ENCODE measurements around the gene ITSN2.

- no peak for TF ChIP-seq GATA2 (IDR thresholded peaks at IDR 0.05; ENCODE audit: low read depth, low read length)
- TF ChIP-seq GATA3 (IDR thresholded peaks at IDR 0.05; ENCODE audit: low read depth, low read length), result no peak
Measured at GRCh38 chr2:24239553-24239952, 120.8 kb downstream of the ITSN2 start.
